ENCODE results near the gene DIDO1. TPM values are rescaled to one million over a fixed set of nuclear protein-coding genes. Genes with fewer than 3 reads are reported as not detected.
A peak's percentile ranks its signal among the peaks of the same experiment; 100 is the strongest.

Gene DIDO1
- total RNA-seq, 1 experiment from 2014 or later = 77.1 TPM

DNA sequence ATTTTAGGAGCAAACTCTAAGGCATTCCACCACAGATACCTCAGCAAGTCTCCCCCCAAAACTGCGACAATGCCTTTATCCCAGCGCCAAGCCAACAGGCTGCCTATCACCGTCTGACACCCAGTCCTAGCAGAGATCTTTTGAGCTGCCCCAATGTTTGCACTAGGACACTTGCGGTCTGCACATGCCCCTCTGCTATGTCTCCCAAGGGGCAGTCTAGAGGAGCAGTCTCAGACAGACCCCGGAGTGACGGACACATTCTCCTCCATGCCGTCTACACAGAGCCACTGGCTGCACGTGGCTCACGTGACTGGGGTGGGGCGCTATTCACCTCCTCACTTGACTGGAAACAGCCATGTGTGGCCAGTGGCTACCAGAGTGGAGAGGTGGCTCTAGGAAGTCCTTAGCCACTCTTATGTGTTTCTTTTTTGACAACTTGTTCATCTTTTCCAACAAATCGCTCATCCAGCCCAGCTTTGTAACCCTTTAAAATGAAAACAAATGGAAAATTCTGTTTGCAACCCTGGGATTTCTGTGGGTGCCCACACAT, 16.0 kb downstream of the DIDO1 start:
- TF ChIP-seq, protein P1, sequence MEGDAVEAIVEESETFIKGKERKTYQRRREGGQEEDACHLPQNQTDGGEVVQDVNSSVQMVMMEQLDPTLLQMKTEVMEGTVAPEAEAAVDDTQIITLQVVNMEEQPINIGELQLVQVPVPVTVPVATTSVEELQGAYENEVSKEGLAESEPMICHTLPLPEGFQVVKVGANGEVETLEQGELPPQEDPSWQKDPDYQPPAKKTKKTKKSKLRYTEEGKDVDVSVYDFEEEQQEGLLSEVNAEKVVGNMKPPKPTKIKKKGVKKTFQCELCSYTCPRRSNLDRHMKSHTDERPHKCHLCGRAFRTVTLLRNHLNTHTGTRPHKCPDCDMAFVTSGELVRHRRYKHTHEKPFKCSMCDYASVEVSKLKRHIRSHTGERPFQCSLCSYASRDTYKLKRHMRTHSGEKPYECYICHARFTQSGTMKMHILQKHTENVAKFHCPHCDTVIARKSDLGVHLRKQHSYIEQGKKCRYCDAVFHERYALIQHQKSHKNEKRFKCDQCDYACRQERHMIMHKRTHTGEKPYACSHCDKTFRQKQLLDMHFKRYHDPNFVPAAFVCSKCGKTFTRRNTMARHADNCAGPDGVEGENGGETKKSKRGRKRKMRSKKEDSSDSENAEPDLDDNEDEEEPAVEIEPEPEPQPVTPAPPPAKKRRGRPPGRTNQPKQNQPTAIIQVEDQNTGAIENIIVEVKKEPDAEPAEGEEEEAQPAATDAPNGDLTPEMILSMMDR (IDR thresholded peaks at IDR 0.05; ENCODE audit: unreplicated experiment) = no peak
- CTCF ChIA-PET = no interaction called here
- Mint-ChIP-seq H3K4me3 (ENCODE audit: low read depth, unreplicated experiment) (no peak overlapping the region), H3K36me3 (ENCODE audit: insufficient read depth, unreplicated experiment) (peaks cover 72% of the 10 kb centered on the region), H3K27me3 (ENCODE audit: unreplicated experiment) (no peaks in the 10 kb centered on the region), H3K9me3 (ENCODE audit: low read depth, unreplicated experiment) (no peaks in the 10 kb centered on the region), H3K4me1 (ENCODE audit: low read depth, unreplicated experiment) (peaks cover 9% of the 10 kb centered on the region), H3K27ac (ENCODE audit: unreplicated experiment) (no peak overlapping the region)
- intact Hi-C loops (cut with micrococcal nuclease; ENCODE audit: unreplicated experiment) = no loop called here
- no TSS peak for BruUV-seq (replicated peaks)
- no peak for DNase-seq

DNA sequence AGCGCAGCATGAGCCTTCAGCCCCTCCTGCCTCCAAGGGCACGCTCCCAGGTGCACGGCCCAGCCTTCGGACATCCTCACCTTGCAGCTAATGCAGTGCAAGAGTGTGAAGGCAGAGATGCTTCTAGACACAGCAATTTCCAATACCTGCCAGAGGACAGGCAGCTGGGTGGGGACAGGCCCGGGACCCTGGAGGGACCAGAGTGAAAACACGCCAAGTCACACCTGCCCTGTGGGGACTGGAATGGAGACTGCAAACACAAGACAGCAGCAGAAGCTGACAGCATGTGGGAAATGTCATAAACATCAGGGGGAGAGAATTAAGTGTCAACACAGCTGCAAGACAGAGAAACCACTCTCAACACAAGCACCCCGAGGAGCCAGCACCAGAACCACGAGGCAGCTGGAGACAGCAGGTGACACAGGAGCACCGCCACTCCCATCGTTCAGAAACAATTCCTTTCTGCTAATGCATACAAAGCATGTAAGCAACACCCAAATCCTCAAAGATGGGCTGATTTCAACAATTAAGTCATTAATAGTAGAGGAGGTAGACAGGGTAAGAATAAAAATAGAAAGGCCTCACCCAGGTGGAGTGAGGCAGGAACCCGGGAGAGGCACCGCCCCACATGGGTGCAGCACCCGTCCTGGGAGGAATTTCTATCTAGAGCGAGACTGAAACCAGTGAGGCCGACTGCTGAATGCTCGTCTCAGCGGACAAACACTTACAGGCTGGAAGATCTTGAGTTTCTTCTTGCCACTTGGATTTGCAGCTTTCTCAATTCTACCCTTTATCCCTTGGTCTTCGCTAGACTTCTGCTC, 17.1 kb downstream of the DIDO1 start:
- Mint-ChIP-seq H3K27me3 (ENCODE audit: unreplicated experiment) (no peaks in the 10 kb centered on the region), H3K9me3 (ENCODE audit: low read depth, unreplicated experiment) (no peaks in the 10 kb centered on the region), H3K4me1 (ENCODE audit: low read depth, unreplicated experiment) (no peaks in the 10 kb centered on the region), H3K4me3 (ENCODE audit: low read depth, unreplicated experiment) (no peak overlapping the region), H3K27ac (ENCODE audit: unreplicated experiment) (no peak overlapping the region), H3K36me3 (ENCODE audit: insufficient read depth, unreplicated experiment) (peaks cover 83% of the 10 kb centered on the region)
- CTCF ChIA-PET = no interaction called here
- intact Hi-C loops (cut with micrococcal nuclease; ENCODE audit: unreplicated experiment) = no loop called here
- DNase-seq = no peak
- TF ChIP-seq, protein P1 (IDR thresholded peaks at IDR 0.05; ENCODE audit: unreplicated experiment) = no peak
- BruUV-seq (replicated peaks) = no TSS peak

- CTCF ChIA-PET = interaction anchor here (0.6 to 1.2 kb wide), 6 partner anchors 9 to 164 kb away, joined by 3 to 5 read pairs (median 4); partner anchors contain the start of gene GID8
- intact Hi-C loops (cut with micrococcal nuclease; ENCODE audit: unreplicated experiment) = no loop called here
- TF ChIP-seq, protein P1 (IDR thresholded peaks at IDR 0.05; ENCODE audit: unreplicated experiment) = peak; percentile 83
- no peak for DNase-seq
- peaks cover 90% of the 10 kb centered on the region for H3K36me3 Mint-ChIP-seq (ENCODE audit: insufficient read depth, unreplicated experiment)
- H3K4me1 Mint-ChIP-seq (ENCODE audit: low read depth, unreplicated experiment) = no peaks in the 10 kb centered on the region
- H3K9me3 Mint-ChIP-seq (ENCODE audit: low read depth, unreplicated experiment) = no peaks in the 10 kb centered on the region
- no peak overlapping the region for H3K27ac Mint-ChIP-seq (ENCODE audit: unreplicated experiment)
- no peak overlapping the region for H3K4me3 Mint-ChIP-seq (ENCODE audit: low read depth, unreplicated experiment)
- H3K27me3 Mint-ChIP-seq (ENCODE audit: unreplicated experiment) = no peaks in the 10 kb centered on the region
- BruUV-seq (replicated peaks) = no TSS peak
Observed at GRCh38 chr20:62907384-62908317, 18.7 kb downstream of the DIDO1 start.

DNA sequence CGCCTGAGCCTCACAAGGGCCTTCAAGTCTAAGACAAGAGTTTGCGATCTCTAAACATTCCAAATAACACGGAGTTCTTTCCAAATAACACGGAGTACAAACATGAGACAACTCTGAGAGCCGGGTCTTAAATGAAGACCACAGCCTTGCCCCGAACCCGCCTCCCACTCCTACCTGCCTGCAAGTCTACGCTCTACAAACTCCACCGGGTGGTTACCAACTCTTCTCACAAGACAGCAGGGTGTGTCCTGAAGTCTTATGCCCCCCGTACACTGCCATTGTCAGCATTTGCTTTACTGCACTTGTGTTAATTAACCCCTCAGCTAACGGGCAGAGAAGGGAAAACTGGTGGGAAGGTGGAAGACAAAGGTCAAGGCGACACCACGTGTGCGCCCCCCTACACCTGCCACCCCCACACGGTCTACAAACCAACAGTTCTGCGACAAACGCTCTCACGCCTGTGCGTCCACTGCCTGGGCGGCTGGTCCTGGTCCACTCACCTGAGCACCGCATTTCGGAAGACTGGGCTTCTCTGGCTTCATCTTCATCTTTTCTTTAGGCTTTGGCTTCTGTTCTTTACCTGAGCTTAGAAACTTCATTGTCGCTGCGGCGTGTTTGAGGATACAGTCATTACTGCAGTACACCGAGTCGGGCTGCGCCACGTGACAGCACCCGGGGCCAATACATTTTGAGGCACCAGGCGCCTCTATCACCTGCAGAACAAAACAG, 19.5 kb downstream of the DIDO1 start:
- DNase-seq = no peak
- Mint-ChIP-seq H3K4me1 (ENCODE audit: low read depth, unreplicated experiment) (no peaks in the 10 kb centered on the region), H3K27me3 (ENCODE audit: unreplicated experiment) (no peaks in the 10 kb centered on the region), H3K36me3 (ENCODE audit: insufficient read depth, unreplicated experiment) (peaks cover 95% of the 10 kb centered on the region), H3K4me3 (ENCODE audit: low read depth, unreplicated experiment) (no peak overlapping the region), H3K9me3 (ENCODE audit: low read depth, unreplicated experiment) (no peaks in the 10 kb centered on the region), H3K27ac (ENCODE audit: unreplicated experiment) (no peak overlapping the region)
- TF ChIP-seq, protein P1 (IDR thresholded peaks at IDR 0.05; ENCODE audit: unreplicated experiment) = no peak
- CTCF ChIA-PET = interaction anchor here (0.6 to 1.2 kb wide), 6 partner anchors 10 to 165 kb away, joined by 3 to 5 read pairs (median 4); partner anchors contain the start of gene GID8
- no TSS peak for BruUV-seq (replicated peaks)
- intact Hi-C loops (cut with micrococcal nuclease; ENCODE audit: unreplicated experiment) = no loop called here

All from Calu3 (cell line).